Germinal center (tissue), 1 donor: Measurements from ENCODE around the gene SAXO1.
"Not testable (repeated sequence)": the region's sequence is repeated elsewhere in the genome, so short reads cannot be mapped to it uniquely, and the experiment has no call there.

ENCODE experiments used
- DNase-seq: peaks from one replicate; pipeline ENCODE4 v3.0.0; 2012; ENCODE audit warnings: mixed read lengths, low spot score

The SAXO1 gene

GRCh38 chr9:19033015-19033414 lies at the start of gene SAXO1:
Gene SAXO1 (minus strand): TSS chr9:19033209. CDS start chr9:19032908, 301 bp downstream.
- DNase-seq = no peak

GRCh38 chr9:19074836-19075235 lies 41.8 kb upstream of the SAXO1 start:
- DNase-seq = no peak

GRCh38 chr9:19074229-19074628 lies 41.2 kb upstream of the SAXO1 start:
- DNase-seq = no peak

- no peak for DNase-seq
Observed at GRCh38 chr9:19057033-19057432, 24.0 kb upstream of the SAXO1 start.

- no peak for DNase-seq
Observed at GRCh38 chr9:19050637-19051591, 17.9 kb upstream of the SAXO1 start.

GRCh38 chr9:19049917-19050636 lies 17.1 kb upstream of the SAXO1 start:
- DNase-seq = peak; percentile 18

GRCh38 chr9:19048966-19049916 lies 16.2 kb upstream of the SAXO1 start, which contains the start of gene RRAGA:
Gene RRAGA (plus strand): TSS chr9:19049427. CDS start chr9:19049660, 233 bp downstream.
- peak; percentile 92 for DNase-seq

- DNase-seq = no peak
Observed at GRCh38 chr9:19036611-19037010, 3.6 kb upstream of the SAXO1 start.

- no peak for DNase-seq
Observed at GRCh38 chr9:19032406-19032805, 603 bp downstream of the SAXO1 start.

GRCh38 chr9:19030899-19031298 lies 2.1 kb downstream of the SAXO1 start:
- no peak for DNase-seq

- peak; percentile 58 for DNase-seq
Observed at GRCh38 chr9:19028835-19029451, 4.1 kb downstream of the SAXO1 start.

GRCh38 chr9:19027825-19028224 lies 5.2 kb downstream of the SAXO1 start:
- no peak for DNase-seq

GRCh38 chr9:19026375-19026774 lies 6.6 kb downstream of the SAXO1 start:
- no peak for DNase-seq

GRCh38 chr9:19023078-19023477 lies 9.9 kb downstream of the SAXO1 start:
- no peak for DNase-seq

GRCh38 chr9:19022206-19022605 lies 10.8 kb downstream of the SAXO1 start:
- DNase-seq = no peak

GRCh38 chr9:19021649-19022048 lies 11.4 kb downstream of the SAXO1 start:
- not testable (repeated sequence) for DNase-seq

GRCh38 chr9:19020886-19021455 lies 12.0 kb downstream of the SAXO1 start:
- no peak for DNase-seq

- DNase-seq = no peak
Observed at GRCh38 chr9:19018201-19018600, 14.8 kb downstream of the SAXO1 start.

GRCh38 chr9:19009391-19009965 lies 23.5 kb downstream of the SAXO1 start:
- DNase-seq = no peak

GRCh38 chr9:19000133-19000532 lies 32.9 kb downstream of the SAXO1 start:
- no peak for DNase-seq
